ENCODE data around the gene ACP3.

ACP3 gene

DNA sequence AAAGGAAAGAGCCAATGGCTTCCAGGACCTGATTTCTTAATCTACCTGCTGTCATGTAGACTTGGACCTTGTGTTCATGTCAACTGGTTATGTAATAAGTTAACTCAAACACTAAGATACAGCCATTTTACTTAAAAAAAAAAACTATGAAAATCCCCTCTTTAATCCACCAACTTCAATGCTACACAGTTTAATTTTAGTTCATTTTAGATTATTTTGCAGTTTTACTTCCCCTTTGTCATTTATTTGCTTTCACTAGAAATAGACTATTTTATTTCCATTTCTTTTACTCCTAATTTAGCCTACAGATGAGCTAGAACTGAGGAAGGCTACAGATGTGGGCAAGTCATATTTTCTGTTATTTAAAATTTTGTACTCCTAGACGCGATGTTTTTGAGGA is 89.4 kb downstream of the ACP3 start:
- Histone ChIP-seq H3K4me3 (ENCODE audit: low read depth, low read length) (no peak overlapping the region), H3K79me2 (ENCODE audit: control insufficient read depth, insufficient read depth, low read length, unreplicated experiment) (no peaks in the 10 kb centered on the region), H3K36me3 (ENCODE audit: insufficient read depth, low read length) (no peaks in the 10 kb centered on the region), H3K27ac (ENCODE audit: low read depth, low read length) (no peak overlapping the region), H3K4me1 (ENCODE audit: control insufficient read depth, insufficient read depth, low read length, unreplicated experiment) (no peaks in the 10 kb centered on the region), H3K27me3 (ENCODE audit: insufficient read depth, low read length) (no peaks in the 10 kb centered on the region), H2AFZ (ENCODE audit: low read length, unreplicated experiment) (no peak overlapping the region)

GRCh38 chr3:132407025-132407424 is 89.8 kb downstream of the ACP3 start:
- Histone ChIP-seq H2AFZ (ENCODE audit: low read length, unreplicated experiment) (no peak overlapping the region), H3K4me1 (ENCODE audit: control insufficient read depth, insufficient read depth, low read length, unreplicated experiment) (no peaks in the 10 kb centered on the region), H3K27ac (ENCODE audit: low read depth, low read length) (no peak overlapping the region), H3K4me3 (ENCODE audit: low read depth, low read length) (no peak overlapping the region), H3K79me2 (ENCODE audit: control insufficient read depth, insufficient read depth, low read length, unreplicated experiment) (no peaks in the 10 kb centered on the region), H3K27me3 (ENCODE audit: insufficient read depth, low read length) (no peaks in the 10 kb centered on the region), H3K36me3 (ENCODE audit: insufficient read depth, low read length) (no peaks in the 10 kb centered on the region)

All from ACC112 (cell line).